Nephron (organoid): Measurements from ENCODE around the gene MYOM3.
A peak's percentile ranks its signal among the peaks of the same experiment; 100 is the strongest.

ENCODE experiments used
- H3K27ac Mint-ChIP-seq, 3 experiments: 2 replicates each; pipeline ENCODE4 v1.8.0; 2020; ENCODE audit warnings: mixed read lengths in 3 of 3, mild to moderate bottlenecking in 2 of 3, moderate library complexity in 1 of 3
- H3K27me3 Mint-ChIP-seq: 2 replicates; pipeline ENCODE4 v1.8.0; 2021; ENCODE audit warnings: low read depth, mild to moderate bottlenecking, moderate library complexity, mixed read lengths
- H3K36me3 Mint-ChIP-seq: 2 replicates; pipeline ENCODE4 v1.8.0; 2020; ENCODE audit warnings: low read depth, mixed read lengths
- H3K4me1 Mint-ChIP-seq: 2 replicates; pipeline ENCODE4 v1.8.0; 2020; ENCODE audit warnings: mixed read lengths
- H3K4me3 Mint-ChIP-seq, 3 experiments: 2 replicates each; pipeline ENCODE4 v1.8.0; 2020; ENCODE audit warnings: mild to moderate bottlenecking in 3 of 3, mixed read lengths in 3 of 3, moderate library complexity in 2 of 3
- H3K9me3 Mint-ChIP-seq: 2 replicates; pipeline ENCODE4 v1.8.0; 2020; ENCODE audit warnings: mixed read lengths
- CTCF ChIP-seq, 3 experiments: fragments of 200-600 bp; sonication (generic); IDR thresholded peaks; one replicate each; pipeline ENCODE4 v1.5.0; 2021; ENCODE audit warnings: antibody characterized with exemption in 3 of 3; ENCODE audit not compliant: unreplicated experiment in 3 of 3

MYOM3 gene

GRCh38 chr1:24104854-24105253 is 7.1 kb downstream of the MYOM3 start:
- no peaks in the 10 kb centered on the region for H3K36me3 Mint-ChIP-seq
- peak overlapping the region in 1 of 3 experiments; percentile 32 for H3K4me3 Mint-ChIP-seq
- no peaks in the 10 kb centered on the region for H3K27me3 Mint-ChIP-seq
- TF ChIP-seq CTCF (IDR thresholded peaks at IDR 0.05; ENCODE audit: unreplicated experiment in 3 of 3): no peak
- peak overlapping the region; percentile 67 to 96 (median 79) for H3K27ac Mint-ChIP-seq
- H3K4me1 Mint-ChIP-seq: peaks cover 57% of the 10 kb centered on the region
- no peaks in the 10 kb centered on the region for H3K9me3 Mint-ChIP-seq

- Mint-ChIP-seq H3K27ac (peak overlapping the region; percentile 97 to 100 (median 98)), H3K36me3 (no peaks in the 10 kb centered on the region), H3K9me3 (no peaks in the 10 kb centered on the region), H3K4me3 (no peak overlapping the region), H3K4me1 (peaks cover 59% of the 10 kb centered on the region), H3K27me3 (no peaks in the 10 kb centered on the region)
- no peak for TF ChIP-seq CTCF (IDR thresholded peaks at IDR 0.05; ENCODE audit: unreplicated experiment in 3 of 3)
Observed at GRCh38 chr1:24103879-24104278, 8.1 kb downstream of the MYOM3 start.

GRCh38 chr1:24103408-24103807 is 8.5 kb downstream of the MYOM3 start:
- no peaks in the 10 kb centered on the region for H3K9me3 Mint-ChIP-seq
- no peak for TF ChIP-seq CTCF (IDR thresholded peaks at IDR 0.05; ENCODE audit: unreplicated experiment in 3 of 3)
- H3K27me3 Mint-ChIP-seq: no peaks in the 10 kb centered on the region

GRCh38 chr1:24102961-24103360 is 9.0 kb downstream of the MYOM3 start:
- H3K36me3 Mint-ChIP-seq: no peaks in the 10 kb centered on the region
- H3K27ac Mint-ChIP-seq: peak overlapping the region; percentile 97 to 100 (median 98)
- no peak overlapping the region for H3K4me3 Mint-ChIP-seq
- no peaks in the 10 kb centered on the region for H3K27me3 Mint-ChIP-seq
- no peak for TF ChIP-seq CTCF (IDR thresholded peaks at IDR 0.05; ENCODE audit: unreplicated experiment in 3 of 3)
- peaks cover 60% of the 10 kb centered on the region for H3K4me1 Mint-ChIP-seq
- H3K9me3 Mint-ChIP-seq: no peaks in the 10 kb centered on the region

More at GRCh38 chr1:24103408-24103807, 8.5 kb downstream of the MYOM3 start:
- H3K4me1 Mint-ChIP-seq: peaks cover 60% of the 10 kb centered on the region
- H3K27ac Mint-ChIP-seq: peak overlapping the region; percentile 97 to 100 (median 98)
- H3K4me3 Mint-ChIP-seq: peak overlapping the region in 2 of 3 experiments; percentile 2 to 47
- H3K36me3 Mint-ChIP-seq: no peaks in the 10 kb centered on the region

GRCh38 chr1:24101796-24102586 is 9.9 kb downstream of the MYOM3 start:
- Mint-ChIP-seq H3K27ac (peak overlapping the region; percentile 95 to 98 (median 97)), H3K4me3 (peak overlapping the region; percentile 31 to 51 (median 37)), H3K9me3 (no peaks in the 10 kb centered on the region), H3K27me3 (no peaks in the 10 kb centered on the region), H3K36me3 (no peaks in the 10 kb centered on the region), H3K4me1 (peaks cover 56% of the 10 kb centered on the region)
- no peak for TF ChIP-seq CTCF (IDR thresholded peaks at IDR 0.05; ENCODE audit: unreplicated experiment in 3 of 3)
